Measurements from ENCODE around the gene PMM2. TPM values are rescaled to one million over a fixed set of nuclear protein-coding genes. Genes with fewer than 3 reads are reported as not detected.

Gene PMM2
- total RNA-seq, 1 experiment from 2014 or later = 59.4 TPM

DNA sequence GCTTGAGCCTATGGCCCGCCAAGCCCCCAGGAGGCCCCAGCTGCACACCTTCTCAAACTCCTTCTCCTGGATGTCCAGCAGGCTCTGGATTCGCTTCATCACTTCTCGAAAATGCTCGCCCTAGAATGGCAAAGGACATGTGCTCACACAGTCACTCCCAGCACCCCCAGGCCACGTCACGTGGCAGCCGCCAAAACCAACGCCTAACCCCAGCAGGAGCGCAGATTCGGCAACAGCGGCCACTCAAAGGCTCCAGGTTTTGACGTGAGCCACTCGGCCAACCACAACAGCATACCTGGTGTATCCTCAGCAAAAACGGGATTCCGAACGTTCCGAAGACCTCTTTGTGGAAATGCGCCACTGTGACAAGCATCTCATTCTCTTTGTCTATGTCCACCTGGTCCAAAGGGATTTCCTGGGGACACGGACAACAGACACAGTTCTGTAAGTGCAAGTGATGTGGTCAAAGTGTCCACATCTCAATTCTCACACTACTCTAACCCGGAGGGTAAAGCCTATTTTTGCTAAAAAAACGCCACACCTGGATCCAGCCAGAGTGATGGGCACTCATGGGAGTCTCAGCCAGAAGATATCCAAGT, 97.2 kb downstream of the PMM2 start:
- Mint-ChIP-seq H3K4me1 (ENCODE audit: insufficient read depth, unreplicated experiment) (no peaks in the 10 kb centered on the region), H3K27me3 (ENCODE audit: insufficient read depth, unreplicated experiment) (no peaks in the 10 kb centered on the region), H3K27ac (ENCODE audit: low read depth, unreplicated experiment) (no peak overlapping the region), H3K4me3 (ENCODE audit: unreplicated experiment) (no peak overlapping the region), H3K36me3 (ENCODE audit: insufficient read depth, unreplicated experiment) (peaks cover 95% of the 10 kb centered on the region), H3K9me3 (ENCODE audit: unreplicated experiment) (no peaks in the 10 kb centered on the region)
- no peak for DNase-seq (ENCODE audit: unreplicated experiment)
- intact Hi-C loops (cut with micrococcal nuclease) = no loop called here
- CTCF ChIA-PET = interaction anchor here (0.7 to 7.8 kb wide), 4 partner anchors 11 to 232 kb away, joined by 3 to 56 read pairs (median 6); partner anchors contain the start of gene LITAFD
- TF ChIP-seq, protein P1, sequence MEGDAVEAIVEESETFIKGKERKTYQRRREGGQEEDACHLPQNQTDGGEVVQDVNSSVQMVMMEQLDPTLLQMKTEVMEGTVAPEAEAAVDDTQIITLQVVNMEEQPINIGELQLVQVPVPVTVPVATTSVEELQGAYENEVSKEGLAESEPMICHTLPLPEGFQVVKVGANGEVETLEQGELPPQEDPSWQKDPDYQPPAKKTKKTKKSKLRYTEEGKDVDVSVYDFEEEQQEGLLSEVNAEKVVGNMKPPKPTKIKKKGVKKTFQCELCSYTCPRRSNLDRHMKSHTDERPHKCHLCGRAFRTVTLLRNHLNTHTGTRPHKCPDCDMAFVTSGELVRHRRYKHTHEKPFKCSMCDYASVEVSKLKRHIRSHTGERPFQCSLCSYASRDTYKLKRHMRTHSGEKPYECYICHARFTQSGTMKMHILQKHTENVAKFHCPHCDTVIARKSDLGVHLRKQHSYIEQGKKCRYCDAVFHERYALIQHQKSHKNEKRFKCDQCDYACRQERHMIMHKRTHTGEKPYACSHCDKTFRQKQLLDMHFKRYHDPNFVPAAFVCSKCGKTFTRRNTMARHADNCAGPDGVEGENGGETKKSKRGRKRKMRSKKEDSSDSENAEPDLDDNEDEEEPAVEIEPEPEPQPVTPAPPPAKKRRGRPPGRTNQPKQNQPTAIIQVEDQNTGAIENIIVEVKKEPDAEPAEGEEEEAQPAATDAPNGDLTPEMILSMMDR (IDR thresholded peaks at IDR 0.05; ENCODE audit: unreplicated experiment) = no peak
- BruUV-seq (replicated peaks) = no TSS peak
- POLR2A ChIA-PET = no interaction called here

DNA sequence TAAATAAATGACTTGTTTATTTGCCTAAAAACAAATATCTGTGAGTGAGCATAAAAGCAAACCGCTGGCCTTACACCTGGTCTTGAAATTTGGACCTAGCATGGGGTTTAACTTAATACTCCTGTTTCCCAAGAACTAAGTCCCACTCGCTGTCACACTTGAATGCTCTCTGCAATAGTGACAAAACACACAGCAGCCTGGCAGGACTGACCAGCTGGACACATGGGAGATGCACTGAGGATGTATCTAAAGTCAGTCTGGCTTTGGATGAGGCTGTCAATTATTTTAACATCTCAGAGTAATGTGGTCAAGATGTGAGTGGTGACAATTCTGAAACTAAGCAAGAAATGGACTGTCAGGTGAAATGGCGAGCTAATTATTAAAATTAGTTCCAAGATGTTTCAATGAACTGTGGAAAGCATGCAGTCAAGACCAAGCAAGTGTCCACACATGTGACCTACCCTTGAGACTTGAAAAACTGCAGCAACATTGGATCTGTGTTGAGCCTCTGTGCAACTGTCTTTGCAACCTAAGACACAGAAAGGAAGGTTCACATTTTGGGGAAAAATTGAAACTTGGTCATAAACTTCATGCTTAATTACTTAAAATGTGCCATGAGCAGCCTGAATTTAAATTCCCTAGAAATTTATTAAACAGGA, 101.2 kb downstream of the PMM2 start:
- intact Hi-C loops (cut with micrococcal nuclease) = no loop called here
- TF ChIP-seq, protein P1 (IDR thresholded peaks at IDR 0.05; ENCODE audit: unreplicated experiment) = no peak
- Mint-ChIP-seq H3K4me3 (ENCODE audit: unreplicated experiment) (no peak overlapping the region), H3K9me3 (ENCODE audit: unreplicated experiment) (no peaks in the 10 kb centered on the region), H3K36me3 (ENCODE audit: insufficient read depth, unreplicated experiment) (peaks cover 97% of the 10 kb centered on the region), H3K27me3 (ENCODE audit: insufficient read depth, unreplicated experiment) (no peaks in the 10 kb centered on the region), H3K27ac (ENCODE audit: low read depth, unreplicated experiment) (no peak overlapping the region), H3K4me1 (ENCODE audit: insufficient read depth, unreplicated experiment) (no peaks in the 10 kb centered on the region)
- ChIA-PET POLR2A (no interaction called here), CTCF (interaction anchor here (0.6 to 1.2 kb wide), 3 partner anchors 16 to 38 kb away, joined by 3 to 6 read pairs (median 4); no protein-coding TSS in a partner anchor)
- no TSS peak for BruUV-seq (replicated peaks)
- no peak for DNase-seq (ENCODE audit: unreplicated experiment)

Other genes starting within 250 kb of the PMM2 start
- gene TMEM114, start 207.3 kb upstream of the PMM2 start, total RNA-seq (2022) = not detected in 2 replicates
- 36.7 and 47.2 TPM in 2 replicates for gene METTL22, start 176.1 kb upstream of the PMM2 start, total RNA-seq (2022)
- 2.4 and 3.0 TPM in 2 replicates for gene ABAT, start 123.2 kb upstream of the PMM2 start, total RNA-seq (2022)
- 12.9 and 13.9 TPM in 2 replicates for gene TMEM186, start 200 bp upstream of the PMM2 start, total RNA-seq (2022)
- 23.9 and 27.8 TPM in 2 replicates for gene CARHSP1, start 71.2 kb downstream of the PMM2 start, total RNA-seq (2022)
- gene LITAFD, start 84.5 kb downstream of the PMM2 start, total RNA-seq (2022) = not detected in 2 replicates
- 81.2 and 108 TPM in 2 replicates for gene USP7, start 166.1 kb downstream of the PMM2 start, total RNA-seq (2022)

Data from MCF 10A (cell line).